HepG2 (cell line): ENCODE data around the gene NME7. TPM values are rescaled to one million over a fixed set of nuclear protein-coding genes. Genes with fewer than 3 reads are reported as not detected.
A peak's percentile ranks its signal among the peaks of the same experiment; 100 is the strongest.

ENCODE experiments used
- ATAC-seq: fragments of 200-7000 bp; cut with Tn5 transposase; 3 replicates; pipeline ENCODE4 v1.9.1; 2020; ENCODE audit warnings: mild to moderate bottlenecking, moderate library complexity
- BruUV-seq: library from RNA; stranded (reverse); fragments of 400-500 nt; replicated peaks from 2 replicates; lab custom pipeline; 2021; lab: Mats Ljungman, UMichigan
- CTCF ChIA-PET: fragments of 300-600 bp; formaldehyde crosslinking; extraction: SDS; loops from one replicate; lab custom pipeline; 2021; ENCODE audit warnings: low total read pairs, inconsistent platforms, low intra/inter-chr PET ratio; lab: Yijun Ruan, JAX
- POLR2A ChIA-PET: fragments of 350-600 bp; sonication (Branson Sonifier 250); formaldehyde crosslinking; loops from one replicate; lab custom pipeline; 2020; ENCODE audit warnings: antibody characterized with exemption, inconsistent platforms; lab: Yijun Ruan, JAX
- DNase-seq: peaks from one replicate; pipeline ENCODE4 v3.0.0-alpha.2; 2015; ENCODE audit warnings: low spot score
- FAIRE-seq: peaks from 3 replicates; lab custom pipeline; 2011; peaks lifted over from hg19 to GRCh38; lab: Jason Lieb, UNC
- H2AFZ ChIP-seq: one replicate; pipeline ENCODE4 v1.6.1; 2011; ENCODE audit warnings: low read length, inconsistent platforms
- H3K27ac ChIP-seq: fragments of 300-600 bp; 3 replicates; pipeline ENCODE4 v1.8.0; 2011; ENCODE audit warnings: mixed run types, mild to moderate bottlenecking, mixed read lengths, low read length, inconsistent platforms; ENCODE audit not compliant: insufficient read depth; ENCODE audit errors: extremely low read length
- H3K27me3 ChIP-seq, 2 experiments: fragments of 200-600 bp in 1 of 2; 2 replicates in 1 of 2; 3 replicates in 1 of 2; pipeline versions ENCODE4 v1.6.0 to v1.8.0; 2011; ENCODE audit warnings: low read length in 2 of 2, mild to moderate bottlenecking in 2 of 2, moderate library complexity in 2 of 2, inconsistent platforms in 1 of 2; ENCODE audit not compliant: insufficient read depth in 2 of 2, control insufficient read depth in 1 of 2
- H3K36me3 ChIP-seq, 2 experiments: fragments of 200-600 bp in 1 of 2; replicated peaks in 1 of 2; 2 replicates in 1 of 2; 3 replicates in 1 of 2; pipeline versions ENCODE4 v1.5.1 to v1.8.0; 2011; ENCODE audit warnings: low read length in 2 of 2, inconsistent platforms in 1 of 2; ENCODE audit not compliant: insufficient read depth in 2 of 2, control insufficient read depth in 1 of 2
- H3K4me1 ChIP-seq: 2 replicates; pipeline ENCODE4 v1.5.1; 2012; ENCODE audit warnings: low read length, inconsistent platforms; ENCODE audit not compliant: insufficient read depth
- H3K4me2 ChIP-seq: 2 replicates; pipeline ENCODE4 v1.6.0; 2011; ENCODE audit warnings: low read depth, low read length, inconsistent platforms
- H3K4me3 ChIP-seq, 3 experiments: fragments of 200-600 bp in 1 of 3; sonication (generic), shearing (Covaris generic) in 1 of 3; replicated peaks in 1 of 3; 2 replicates each; pipeline ENCODE4 v1.5.1; 2011 to 2016; ENCODE audit warnings: low read length in 3 of 3, inconsistent platforms in 2 of 3, low read depth in 2 of 3, mild to moderate bottlenecking in 2 of 3, control low read depth in 1 of 3, mixed read lengths in 1 of 3; ENCODE audit not compliant: insufficient read depth in 1 of 3
- H3K79me2 ChIP-seq: one replicate; pipeline ENCODE4 v1.6.1; 2011; ENCODE audit warnings: low read length, inconsistent platforms; ENCODE audit not compliant: insufficient read depth
- H3K9ac ChIP-seq: 2 replicates; pipeline ENCODE4 v1.6.0; 2011; ENCODE audit warnings: mild to moderate bottlenecking, low read depth, low read length, inconsistent platforms; ENCODE audit not compliant: insufficient read depth
- H3K9me3 ChIP-seq: 2 replicates; pipeline ENCODE4 v1.5.1; 2012; ENCODE audit warnings: mild to moderate bottlenecking, low read length
- H4K20me1 ChIP-seq: 2 replicates; pipeline ENCODE4 v1.6.0; 2011; ENCODE audit warnings: inconsistent platforms, mild to moderate bottlenecking, low read length, moderate library complexity; ENCODE audit not compliant: insufficient read depth
- BHLHE40 ChIP-seq: IDR thresholded peaks from 2 replicates; pipeline ENCODE4 v1.6.1; 2011; ENCODE audit warnings: low read length, improper control_type of control experiment
- DR1 ChIP-seq: sonication (generic); formaldehyde crosslinking; IDR thresholded peaks from 2 replicates; pipeline ENCODE4 v1.8.0; 2021; ENCODE audit warnings: mild to moderate bottlenecking, missing genetic modification reagents, inconsistent platforms
- FOXO1 ChIP-seq: sonication (generic); formaldehyde crosslinking; IDR thresholded peaks from 2 replicates; pipeline ENCODE4 v1.4.0; 2020; ENCODE audit warnings: missing genetic modification reagents
- JARID2 ChIP-seq: sonication (generic); formaldehyde crosslinking; IDR thresholded peaks from 2 replicates; pipeline ENCODE4 v1.8.1; 2023; ENCODE audit warnings: missing genetic modification reagents, inconsistent platforms; ENCODE audit not compliant: insufficient replicate concordance
- JDP2 ChIP-seq: sonication (generic); formaldehyde crosslinking; IDR thresholded peaks from 2 replicates; pipeline ENCODE4 v1.8.1; 2022; ENCODE audit warnings: missing genetic modification reagents, borderline replicate concordance
- MAFF ChIP-seq: IDR thresholded peaks from 2 replicates; pipeline ENCODE4 v1.6.1; 2011; ENCODE audit warnings: low read depth, low read length, improper control_type of control experiment
- MAFK ChIP-seq, 2 experiments: IDR thresholded peaks in 1 of 2; conservative IDR thresholded peaks in 1 of 2; 2 replicates each; pipeline ENCODE4 v1.6.1; 2011; ENCODE audit warnings: improper control_type of control experiment in 2 of 2, low read length in 2 of 2
- MTA1 ChIP-seq: sonication (generic); formaldehyde crosslinking; IDR thresholded peaks from 2 replicates; pipeline ENCODE4 v1.4.0; 2020; ENCODE audit warnings: missing genetic modification reagents, mild to moderate bottlenecking, borderline replicate concordance
- NRL ChIP-seq: sonication (generic); formaldehyde crosslinking; IDR thresholded peaks from 2 replicates; pipeline ENCODE4 v1.5.0; 2020; ENCODE audit warnings: missing genetic modification reagents, mild to moderate bottlenecking, moderate library complexity, borderline replicate concordance
- RARG ChIP-seq: sonication (generic); formaldehyde crosslinking; IDR thresholded peaks from 2 replicates; pipeline ENCODE4 v1.4.0; 2020; ENCODE audit warnings: low read depth, mild to moderate bottlenecking, missing genetic modification reagents
- SALL1 ChIP-seq: sonication (generic); formaldehyde crosslinking; IDR thresholded peaks from 2 replicates; pipeline ENCODE4 v1.8.0; 2022; ENCODE audit warnings: mild to moderate bottlenecking, missing genetic modification reagents
- XRCC5 ChIP-seq: fragments of 200-400 bp; formaldehyde crosslinking; optimal IDR thresholded peaks from 2 replicates; pipeline ENCODE3; 2017; ENCODE audit warnings: mild to moderate bottlenecking, low read length
- ZFY ChIP-seq: sonication (generic); formaldehyde crosslinking; IDR thresholded peaks from 2 replicates; pipeline ENCODE4 v1.4.0; 2020; ENCODE audit warnings: missing genetic modification reagents
- ZNF256 ChIP-seq: sonication (generic); formaldehyde crosslinking; conservative IDR thresholded peaks from 2 replicates; pipeline ENCODE4 v1.4.0; 2020; ENCODE audit warnings: missing genetic modification reagents
- ZNF30 ChIP-seq: sonication (generic); formaldehyde crosslinking; IDR thresholded peaks from 2 replicates; pipeline ENCODE4 v1.5.0; 2020; ENCODE audit warnings: mild to moderate bottlenecking, missing genetic modification reagents
- ZNF598 ChIP-seq: sonication (generic); formaldehyde crosslinking; IDR thresholded peaks from 2 replicates; pipeline ENCODE4 v1.5.1; 2020; ENCODE audit warnings: mild to moderate bottlenecking, missing genetic modification reagents, borderline replicate concordance
- ZNF615 ChIP-seq: sonication (generic); formaldehyde crosslinking; IDR thresholded peaks from 2 replicates; pipeline ENCODE4 v1.5.0; 2020; ENCODE audit warnings: mild to moderate bottlenecking, missing genetic modification reagents, borderline replicate concordance
- ZNF768 ChIP-seq: sonication (generic); formaldehyde crosslinking; IDR thresholded peaks from 2 replicates; pipeline ENCODE4 v1.4.0; 2020; ENCODE audit warnings: missing genetic modification reagents
- ZSCAN30 ChIP-seq: sonication (generic); formaldehyde crosslinking; IDR thresholded peaks from 2 replicates; pipeline ENCODE4 v1.5.0; 2020; ENCODE audit warnings: mild to moderate bottlenecking, missing genetic modification reagents
- ZSCAN31 ChIP-seq: sonication (generic); formaldehyde crosslinking; IDR thresholded peaks from 2 replicates; pipeline ENCODE4 v1.5.0; 2020; ENCODE audit warnings: low read depth, mild to moderate bottlenecking, missing genetic modification reagents
- WGBS: methylation state at CpG from one replicate; pipeline ENCODE4 v1.1.6; 2017; ENCODE audit warnings: low lambda C conversion rate; 5-methylcytosine and 5-hydroxymethylcytosine counted together
- in situ Hi-C: cut with HindIII; loops from 2 replicates; pipeline ENCODE4 v1.10.0; 2017; ENCODE audit warnings: low pct_unique_long_range_greater_than_20kb; ENCODE audit not compliant: extremely low pct_ligation_motif_present
- intact Hi-C: fragments of 100-400 bp; cut with micrococcal nuclease; formaldehyde crosslinking; loops from one replicate; pipeline ENCODE4 v1.10.0; 2022; ENCODE audit not compliant: unreplicated experiment
- polyA plus RNA-seq, 8 experiments: library from polyadenylated mRNA; depleted of rRNA in 3 of 8; stranded (reverse) in 7 of 8; unstranded in 1 of 8; fragments of >200 nt; fragmentation: Illumina TruSeq in 4 of 8; extraction: Trizol in 4 of 8; gene quantifications; 2 replicates each; pipeline versions ENCODE4 v1.2.1 to v1.2.3, GENCODE V29; 2011 to 2016; ENCODE audit warnings: low read depth in 4 of 8, missing spikeins in 1 of 8, mixed read lengths in 1 of 8; ENCODE audit not compliant: insufficient read depth in 1 of 8
- total RNA-seq, 5 experiments: library from RNA; depleted of rRNA; stranded (reverse); fragments of >200 nt; fragmentation: Illumina TruSeq; extraction: Trizol; gene quantifications; 2 replicates each; pipeline ENCODE4 v1.2.3, GENCODE V29; 2016; ENCODE audit warnings: low read depth in 1 of 5
- TF ChIP-seq, protein P1 (sequence below): sonication (generic); formaldehyde crosslinking; IDR thresholded peaks from 2 replicates; pipeline ENCODE4 v1.4.0; 2020; ENCODE audit warnings: missing genetic modification reagents
- TF ChIP-seq, protein P2 (sequence below): sonication (generic); formaldehyde crosslinking; conservative IDR thresholded peaks from 2 replicates; pipeline ENCODE4 v1.8.0; 2022; ENCODE audit warnings: mild to moderate bottlenecking, moderate library complexity, missing genetic modification reagents
- TF ChIP-seq, protein P3 (sequence below): sonication (generic); formaldehyde crosslinking; IDR thresholded peaks from 2 replicates; pipeline ENCODE4 v1.8.0; 2022; ENCODE audit warnings: mild to moderate bottlenecking, missing genetic modification reagents; ENCODE audit not compliant: insufficient replicate concordance

NME7 gene
- total and polyA plus RNA-seq, 2 of the 13 experiments (the other 11 are each of a cell fraction or from before 2014, with no cell fraction given) = 9.4 to 22.5 TPM

- TF ChIP-seq, protein P1, sequence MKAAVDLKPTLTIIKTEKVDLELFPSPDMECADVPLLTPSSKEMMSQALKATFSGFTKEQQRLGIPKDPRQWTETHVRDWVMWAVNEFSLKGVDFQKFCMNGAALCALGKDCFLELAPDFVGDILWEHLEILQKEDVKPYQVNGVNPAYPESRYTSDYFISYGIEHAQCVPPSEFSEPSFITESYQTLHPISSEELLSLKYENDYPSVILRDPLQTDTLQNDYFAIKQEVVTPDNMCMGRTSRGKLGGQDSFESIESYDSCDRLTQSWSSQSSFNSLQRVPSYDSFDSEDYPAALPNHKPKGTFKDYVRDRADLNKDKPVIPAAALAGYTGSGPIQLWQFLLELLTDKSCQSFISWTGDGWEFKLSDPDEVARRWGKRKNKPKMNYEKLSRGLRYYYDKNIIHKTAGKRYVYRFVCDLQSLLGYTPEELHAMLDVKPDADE = no peak
- TF ChIP-seq BHLHE40 (no peak), ZNF30 (CRISPR knock-in tag) (no peak), SALL1 (no peak), ZNF615 (no peak), ZSCAN31 (no peak), ZFY (CRISPR knock-in tag) (no peak), MTA1 (CRISPR knock-in tag) (no peak), ZNF768 (CRISPR knock-in tag) (no peak), JDP2 (CRISPR knock-in tag) (no peak)
These were observed 224.3 kb downstream of the NME7 start (continued) for GRCh38 chr1:169143346-169143745.

DNA sequence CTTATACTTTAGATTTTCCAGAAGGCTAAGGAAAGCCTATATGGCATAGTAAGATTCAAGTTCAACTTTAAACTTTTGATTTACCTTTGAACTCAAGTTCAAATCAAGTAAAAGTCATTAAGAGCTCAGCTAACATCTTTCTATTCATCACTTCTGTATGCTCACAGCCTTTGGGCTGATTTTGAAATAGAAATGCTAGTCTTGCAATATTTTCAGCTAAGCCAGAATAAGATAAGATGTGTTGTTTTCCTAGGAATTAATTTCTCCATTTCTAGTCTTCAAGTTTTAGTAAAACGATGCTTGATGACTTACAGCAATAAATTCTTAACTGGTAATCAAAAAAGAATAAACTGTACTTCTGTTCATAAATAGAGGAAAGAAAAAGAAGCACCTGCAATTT, 225.5 kb downstream of the NME7 start:
- Histone ChIP-seq H3K9me3 (no peaks in the 10 kb centered on the region), H3K4me3 (no peak overlapping the region), H3K4me2 (no peak overlapping the region), H3K27ac (no peak overlapping the region), H3K79me2 (no peaks in the 10 kb centered on the region), H4K20me1 (no peaks in the 10 kb centered on the region), H2AFZ (no peak overlapping the region), H3K4me1 (peaks cover 68% of the 10 kb centered on the region), H3K36me3 (no peaks in the 10 kb centered on the region), H3K27me3 (no peaks in the 10 kb centered on the region), H3K9ac (no peak overlapping the region)
- FAIRE-seq (no peak), ATAC-seq (no peak), DNase-seq (no peak)
- ChIA-PET POLR2A (no interaction called here), CTCF (no interaction called here)
- in situ Hi-C loops = no loop called here
- BruUV-seq = no TSS peak
- intact Hi-C loops = no loop called here
- WGBS = 47% methylated on average over 1 of the region's 1 CpG
- TF ChIP-seq NRL (CRISPR knock-in tag) (no peak), DR1 (CRISPR knock-in tag) (no peak), ZNF256 (CRISPR knock-in tag) (no peak), RARG (CRISPR knock-in tag) (no peak), XRCC5 (no peak), MAFK (conservative IDR thresholded peaks at IDR 0.05 in 1 of 2, IDR thresholded peaks at IDR 0.05 in 1 of 2; ENCODE audit: low read length in 2 of 2) (peak; percentile 30 to 64; a peak in 3 of 4 replicates), JARID2 (no peak), ZNF598 (CRISPR knock-in tag) (no peak), ZSCAN30 (no peak), MAFF (peak; percentile 43; the same call in 1 of the 2 replicates), FOXO1 (CRISPR knock-in tag) (no peak)
- TF ChIP-seq, protein P2, sequence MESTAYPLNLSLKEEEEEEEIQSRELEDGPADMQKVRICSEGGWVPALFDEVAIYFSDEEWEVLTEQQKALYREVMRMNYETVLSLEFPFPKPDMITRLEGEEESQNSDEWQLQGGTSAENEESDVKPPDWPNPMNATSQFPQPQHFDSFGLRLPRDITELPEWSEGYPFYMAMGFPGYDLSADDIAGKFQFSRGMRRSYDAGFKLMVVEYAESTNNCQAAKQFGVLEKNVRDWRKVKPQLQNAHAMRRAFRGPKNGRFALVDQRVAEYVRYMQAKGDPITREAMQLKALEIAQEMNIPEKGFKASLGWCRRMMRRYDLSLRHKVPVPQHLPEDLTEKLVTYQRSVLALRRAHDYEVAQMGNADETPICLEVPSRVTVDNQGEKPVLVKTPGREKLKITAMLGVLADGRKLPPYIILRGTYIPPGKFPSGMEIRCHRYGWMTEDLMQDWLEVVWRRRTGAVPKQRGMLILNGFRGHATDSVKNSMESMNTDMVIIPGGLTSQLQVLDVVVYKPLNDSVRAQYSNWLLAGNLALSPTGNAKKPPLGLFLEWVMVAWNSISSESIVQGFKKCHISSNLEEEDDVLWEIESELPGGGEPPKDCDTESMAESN (CRISPR knock-in tag) = no peak
- TF ChIP-seq, protein P3, sequence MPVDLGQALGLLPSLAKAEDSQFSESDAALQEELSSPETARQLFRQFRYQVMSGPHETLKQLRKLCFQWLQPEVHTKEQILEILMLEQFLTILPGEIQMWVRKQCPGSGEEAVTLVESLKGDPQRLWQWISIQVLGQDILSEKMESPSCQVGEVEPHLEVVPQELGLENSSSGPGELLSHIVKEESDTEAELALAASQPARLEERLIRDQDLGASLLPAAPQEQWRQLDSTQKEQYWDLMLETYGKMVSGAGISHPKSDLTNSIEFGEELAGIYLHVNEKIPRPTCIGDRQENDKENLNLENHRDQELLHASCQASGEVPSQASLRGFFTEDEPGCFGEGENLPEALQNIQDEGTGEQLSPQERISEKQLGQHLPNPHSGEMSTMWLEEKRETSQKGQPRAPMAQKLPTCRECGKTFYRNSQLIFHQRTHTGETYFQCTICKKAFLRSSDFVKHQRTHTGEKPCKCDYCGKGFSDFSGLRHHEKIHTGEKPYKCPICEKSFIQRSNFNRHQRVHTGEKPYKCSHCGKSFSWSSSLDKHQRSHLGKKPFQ (CRISPR knock-in tag) = no peak
